HCT116 (cell line): ENCODE data around the gene IPO11. TPM values are rescaled to one million over a fixed set of nuclear protein-coding genes. Genes with fewer than 3 reads are reported as not detected.

ENCODE experiments used
- ATAC-seq: fragments of 200-7000 bp; cut with Tn5 transposase; 2 replicates; pipeline ENCODE4 v1.9.1; 2020; ENCODE audit warnings: mild to moderate bottlenecking, moderate library complexity
- BruUV-seq: library from RNA; stranded (reverse); fragments of 400-500 nt; replicated peaks from 2 replicates; lab custom pipeline; 2021; lab: Mats Ljungman, UMichigan
- CTCF ChIA-PET: fragments of 300-600 bp; sonication (Branson Sonifier 250); formaldehyde crosslinking; loops from one replicate; lab custom pipeline; 2021; ENCODE audit warnings: antibody characterized with exemption; lab: Charles Lee
- POLR2A ChIA-PET: fragments of 300-600, 350-600 bp; sonication (Branson Sonifier 250); formaldehyde crosslinking; loops from one replicate; lab custom pipeline; 2021; ENCODE audit warnings: antibody characterized with exemption; lab: Charles Lee
- RAD21 ChIA-PET, 2 experiments: fragments of 300-600 bp; sonication (Branson Sonifier 250); formaldehyde crosslinking; loops; one replicate each; lab custom pipeline; 2023; ENCODE audit warnings: low total read pairs in 2 of 2; ENCODE audit not compliant: uncharacterized antibody in 2 of 2, unreplicated experiment in 2 of 2, low non-redundant PET in 1 of 2; lab: Charles Lee
- DNase-seq: peaks from one replicate; pipeline ENCODE4 v3.0.0-alpha.2; 2010; ENCODE audit warnings: low read depth, low spot score
- H2AFZ ChIP-seq: fragments of 200-600 bp; shearing (Covaris generic), sonication (generic); 2 replicates; pipeline ENCODE4 v1.6.1; 2017; ENCODE audit warnings: low read depth, mixed run types, mixed read lengths, antibody characterized with exemption, low read length; ENCODE audit not compliant: poor library complexity, severe bottlenecking
- H3K27ac ChIP-seq: 2 replicates; pipeline ENCODE4 v1.5.1; 2012; ENCODE audit warnings: low read depth, low read length
- H3K27me3 ChIP-seq: fragments of 200-600 bp; sonication (generic); 2 replicates; pipeline ENCODE4 v1.6.1; 2016; ENCODE audit warnings: mixed run types, low read length, mixed read lengths; ENCODE audit not compliant: insufficient read depth
- H3K36me3 ChIP-seq, 2 experiments: fragments of 200-500 bp in 1 of 2; fragments of 200-600 bp in 1 of 2; sonication (Bioruptor generic) in 1 of 2; sonication (generic) in 1 of 2; 2 replicates each; pipeline versions ENCODE4 v1.5.1 to v1.6.1; 2014 to 2016; ENCODE audit warnings: low read length in 2 of 2, inconsistent platforms in 1 of 2, mixed read lengths in 1 of 2, mixed run types in 1 of 2; ENCODE audit not compliant: insufficient read depth in 2 of 2, control insufficient read depth in 1 of 2
- H3K4me1 ChIP-seq, 2 experiments: fragments of 200-600 bp in 1 of 2; sonication (generic) in 1 of 2; 2 replicates each; pipeline versions ENCODE4 v1.5.1 to v1.6.1; 2012 to 2017; ENCODE audit warnings: low read length in 2 of 2, inconsistent platforms in 1 of 2, mild to moderate bottlenecking in 1 of 2, mixed read lengths in 1 of 2, mixed run types in 1 of 2, moderate library complexity in 1 of 2; ENCODE audit not compliant: insufficient read depth in 2 of 2, control insufficient read depth in 1 of 2
- H3K4me2 ChIP-seq: fragments of 200-600 bp; sonication (generic); 2 replicates; pipeline ENCODE4 v1.6.1; 2017; ENCODE audit warnings: mixed run types, low read length, mixed read lengths
- H3K4me3 ChIP-seq, 2 experiments: fragments of 200-600 bp in 1 of 2; sonication (generic) in 1 of 2; replicated peaks in 1 of 2; 2 replicates each; pipeline ENCODE4 v1.5.1; 2011 to 2016; ENCODE audit warnings: low read length in 2 of 2, control low read depth in 1 of 2, low read depth in 1 of 2, mild to moderate bottlenecking in 1 of 2, mixed read lengths in 1 of 2, mixed run types in 1 of 2
- H3K79me2 ChIP-seq: fragments of 200-600 bp; sonication (generic); 2 replicates; pipeline ENCODE4 v1.6.1; 2017; ENCODE audit warnings: mild to moderate bottlenecking, mixed run types, low read length, moderate library complexity, mixed read lengths; ENCODE audit not compliant: insufficient read depth
- H3K9ac ChIP-seq: fragments of 200-600 bp; sonication (generic); 2 replicates; pipeline ENCODE4 v1.6.1; 2016; ENCODE audit warnings: low read length, mixed read lengths
- H3K9me2 ChIP-seq: fragments of 200-600 bp; sonication (generic), shearing (Covaris generic); 2 replicates; pipeline ENCODE4 v1.6.1; 2017; ENCODE audit warnings: mixed run types, mild to moderate bottlenecking, moderate library complexity; ENCODE audit not compliant: insufficient read depth
- H3K9me3 ChIP-seq, 2 experiments: fragments of 200-500 bp in 1 of 2; fragments of 200-600 bp in 1 of 2; sonication (Bioruptor generic) in 1 of 2; sonication (generic) in 1 of 2; 2 replicates each; pipeline ENCODE4 v1.6.1; 2014 to 2017; ENCODE audit warnings: low read length in 2 of 2, mixed read lengths in 2 of 2, inconsistent platforms in 1 of 2, low read depth in 1 of 2, mild to moderate bottlenecking in 1 of 2, mixed run types in 1 of 2, moderate library complexity in 1 of 2; ENCODE audit not compliant: control insufficient read depth in 1 of 2, insufficient read depth in 1 of 2
- H4K20me1 ChIP-seq: fragments of 200-600 bp; sonication (generic), shearing (Covaris generic); 2 replicates; pipeline ENCODE4 v1.6.1; 2017; ENCODE audit warnings: mixed run types, mild to moderate bottlenecking, moderate library complexity; ENCODE audit not compliant: insufficient read depth
- CTCF ChIP-seq, 3 experiments: fragments of 200-600 bp in 1 of 3; sonication (generic) in 1 of 3; IDR thresholded peaks in 2 of 3; conservative IDR thresholded peaks in 1 of 3; 2 replicates each; pipeline ENCODE4 v1.5.1; 2012 to 2017; ENCODE audit warnings: low read depth in 2 of 3, low read length in 2 of 3, antibody characterized with exemption in 1 of 3, borderline replicate concordance in 1 of 3, control low read depth in 1 of 3, mild to moderate bottlenecking in 1 of 3, mixed read lengths in 1 of 3, mixed run types in 1 of 3, moderate library complexity in 1 of 3; ENCODE audit not compliant: insufficient read depth in 1 of 3
- ELF1 ChIP-seq: IDR thresholded peaks from 2 replicates; pipeline ENCODE4 v1.6.1; 2012; ENCODE audit warnings: low read depth, borderline replicate concordance
- EZH2 ChIP-seq: fragments of 200-600 bp; sonication (generic); IDR thresholded peaks from 2 replicates; pipeline ENCODE4 v1.6.1; 2017; ENCODE audit warnings: antibody characterized with exemption, mixed run types
- EZH2phosphoT487 ChIP-seq: fragments of 200-600 bp; IDR thresholded peaks from 2 replicates; pipeline ENCODE4 v1.6.1; 2018; ENCODE audit warnings: antibody characterized with exemption, borderline replicate concordance
- FOSL1 ChIP-seq: IDR thresholded peaks from 2 replicates; pipeline ENCODE4 v1.6.1; 2012; ENCODE audit warnings: low read depth
- MAX ChIP-seq: IDR thresholded peaks from 2 replicates; pipeline ENCODE4 v1.6.1; 2012
- SP1 ChIP-seq: IDR thresholded peaks from 2 replicates; pipeline ENCODE4 v1.6.1; 2012; ENCODE audit warnings: low read depth
- SRF ChIP-seq: IDR thresholded peaks from 2 replicates; pipeline ENCODE4 v1.6.1; 2012; ENCODE audit warnings: low read depth
- TCF7L2 ChIP-seq: IDR thresholded peaks from 2 replicates; pipeline ENCODE4 v1.7.0; 2011; ENCODE audit warnings: borderline replicate concordance, inconsistent platforms; ENCODE audit not compliant: insufficient read depth, insufficient read length; ENCODE audit errors: extremely low read depth
- YY1 ChIP-seq: IDR thresholded peaks from 2 replicates; pipeline ENCODE4 v1.6.1; 2011; ENCODE audit warnings: low read length, low read depth, moderate library complexity, mild to moderate bottlenecking; ENCODE audit not compliant: insufficient replicate concordance; ENCODE audit errors: extremely low read depth
- intact Hi-C: fragments of 100-400 bp; cut with micrococcal nuclease; formaldehyde crosslinking; loops from 2 replicates; pipeline ENCODE4 v1.10.0; 2022
- total RNA-seq: library from RNA; stranded (reverse); gene quantifications from one replicate; pipeline ENCODE4 v1.2.1, GENCODE V29; 2021; ENCODE audit not compliant: unreplicated experiment
- TF ChIP-seq, protein P1 (sequence below): IDR thresholded peaks from 2 replicates; pipeline ENCODE4 v1.6.1; 2012; ENCODE audit warnings: low read depth

IPO11 gene
- total RNA-seq, 1 experiment from 2014 or later = 55.1 TPM

GRCh38 chr5:62450259-62450658 lies 37.7 kb downstream of the IPO11 start:
- ATAC-seq = no peak
- POLR2A ChIA-PET = no interaction called here
- H3K9ac ChIP-seq = no peak overlapping the region

More at GRCh38 chr5:62450259-62450658, 37.7 kb downstream of the IPO11 start:
- no peak overlapping the region for H3K27ac ChIP-seq
- intact Hi-C loops = no loop called here
- no peak for DNase-seq
- no peaks in the 10 kb centered on the region for H3K9me2 ChIP-seq
- BruUV-seq = no TSS peak
- H3K4me2 ChIP-seq = no peak overlapping the region
- TF ChIP-seq FOSL1 = no peak
- TF ChIP-seq SRF = no peak
- TF ChIP-seq TCF7L2 = no peak
- TF ChIP-seq CTCF (IDR thresholded peaks at IDR 0.05 in 2 of 3, conservative IDR thresholded peaks at IDR 0.05 in 1 of 3; ENCODE audit: borderline replicate concordance in 1 of 3, insufficient read depth in 1 of 3, low read depth in 2 of 3, low read length in 2 of 3) = no peak
- TF ChIP-seq MAX = no peak
- no peak for TF ChIP-seq YY1
- no peak for TF ChIP-seq EZH2phosphoT487
- TF ChIP-seq EZH2 = no peak
- no peak for TF ChIP-seq ELF1
- TF ChIP-seq, protein P1, sequence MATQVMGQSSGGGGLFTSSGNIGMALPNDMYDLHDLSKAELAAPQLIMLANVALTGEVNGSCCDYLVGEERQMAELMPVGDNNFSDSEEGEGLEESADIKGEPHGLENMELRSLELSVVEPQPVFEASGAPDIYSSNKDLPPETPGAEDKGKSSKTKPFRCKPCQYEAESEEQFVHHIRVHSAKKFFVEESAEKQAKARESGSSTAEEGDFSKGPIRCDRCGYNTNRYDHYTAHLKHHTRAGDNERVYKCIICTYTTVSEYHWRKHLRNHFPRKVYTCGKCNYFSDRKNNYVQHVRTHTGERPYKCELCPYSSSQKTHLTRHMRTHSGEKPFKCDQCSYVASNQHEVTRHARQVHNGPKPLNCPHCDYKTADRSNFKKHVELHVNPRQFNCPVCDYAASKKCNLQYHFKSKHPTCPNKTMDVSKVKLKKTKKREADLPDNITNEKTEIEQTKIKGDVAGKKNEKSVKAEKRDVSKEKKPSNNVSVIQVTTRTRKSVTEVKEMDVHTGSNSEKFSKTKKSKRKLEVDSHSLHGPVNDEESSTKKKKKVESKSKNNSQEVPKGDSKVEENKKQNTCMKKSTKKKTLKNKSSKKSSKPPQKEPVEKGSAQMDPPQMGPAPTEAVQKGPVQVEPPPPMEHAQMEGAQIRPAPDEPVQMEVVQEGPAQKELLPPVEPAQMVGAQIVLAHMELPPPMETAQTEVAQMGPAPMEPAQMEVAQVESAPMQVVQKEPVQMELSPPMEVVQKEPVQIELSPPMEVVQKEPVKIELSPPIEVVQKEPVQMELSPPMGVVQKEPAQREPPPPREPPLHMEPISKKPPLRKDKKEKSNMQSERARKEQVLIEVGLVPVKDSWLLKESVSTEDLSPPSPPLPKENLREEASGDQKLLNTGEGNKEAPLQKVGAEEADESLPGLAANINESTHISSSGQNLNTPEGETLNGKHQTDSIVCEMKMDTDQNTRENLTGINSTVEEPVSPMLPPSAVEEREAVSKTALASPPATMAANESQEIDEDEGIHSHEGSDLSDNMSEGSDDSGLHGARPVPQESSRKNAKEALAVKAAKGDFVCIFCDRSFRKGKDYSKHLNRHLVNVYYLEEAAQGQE = no peak
- TF ChIP-seq SP1 = no peak
- H3K9me3 ChIP-seq = no peaks in the 10 kb centered on the region
- no peak overlapping the region for H2AFZ ChIP-seq
- peaks cover 3 to 4% of the 10 kb centered on the region in 2 experiments; a peak in 2 of 4 replicates for H3K36me3 ChIP-seq
- H3K4me3 ChIP-seq = no peak overlapping the region
- peaks cover 77% of the 10 kb centered on the region for H3K79me2 ChIP-seq
- peaks cover 11% of the 10 kb centered on the region; the same call in 1 of the 2 replicates for H4K20me1 ChIP-seq
- ChIA-PET CTCF (interaction anchor here (1.0 to 2.1 kb wide), 2 partner anchors 10 to 12 kb away, joined by 3 to 10 read pairs; no protein-coding TSS in a partner anchor), RAD21 (no interaction called here)
- H3K27me3 ChIP-seq = no peaks in the 10 kb centered on the region
- no peaks in the 10 kb centered on the region for H3K4me1 ChIP-seq
